VCaP (cell line): ENCODE results near the gene PRDX5.

Experiments used
- H3K27ac ChIP-seq: fragments of 450-650 bp; 2 replicates; pipeline ENCODE4 v1.5.1; 2017
- TF ChIP-seq, protein P1 (sequence below): fragments of 450-650 bp; conservative IDR thresholded peaks from 2 replicates; pipeline ENCODE4 v1.5.1; 2017; ENCODE audit warnings: mild to moderate bottlenecking, moderate library complexity

The PRDX5 gene

DNA sequence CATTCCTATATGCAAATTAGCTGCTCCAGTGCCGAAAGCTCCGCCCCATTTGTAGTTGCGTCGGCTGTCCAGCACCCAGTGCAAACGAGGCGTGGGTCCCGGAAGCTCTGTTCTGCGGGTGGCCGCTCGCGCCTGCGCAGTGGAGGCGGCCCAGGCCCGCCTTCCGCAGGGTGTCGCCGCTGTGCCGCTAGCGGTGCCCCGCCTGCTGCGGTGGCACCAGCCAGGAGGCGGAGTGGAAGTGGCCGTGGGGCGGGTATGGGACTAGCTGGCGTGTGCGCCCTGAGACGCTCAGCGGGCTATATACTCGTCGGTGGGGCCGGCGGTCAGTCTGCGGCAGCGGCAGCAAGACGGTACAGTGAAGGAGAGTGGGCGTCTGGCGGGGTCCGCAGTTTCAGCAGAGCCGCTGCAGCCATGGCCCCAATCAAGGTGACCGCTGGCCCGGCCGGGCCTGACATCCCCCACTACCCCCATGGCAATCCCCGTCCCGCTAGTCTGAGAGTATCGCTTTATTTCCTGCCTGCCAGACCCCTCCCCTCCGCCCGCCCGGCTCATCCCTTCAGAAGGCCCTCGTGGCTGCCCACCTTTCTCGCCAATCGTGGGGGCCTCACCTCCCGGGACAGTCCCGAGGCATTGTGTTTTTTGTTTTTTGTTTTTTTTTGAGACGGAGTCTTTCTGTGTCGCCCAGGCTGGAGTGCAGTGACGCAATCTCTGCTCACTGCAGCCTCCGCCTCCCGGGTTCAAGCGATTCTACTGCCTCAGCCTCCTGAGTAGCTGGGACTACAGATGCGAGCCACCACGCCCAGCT, at the start of gene PRDX5:
Gene PRDX5, plus strand, starts transcription at position 161 of the 805 bp plus-strand sequence. Its CDS starts 95 bp downstream, at position 256.
- peak within 1 kb of the TSS; percentile 100 for H3K27ac ChIP-seq
- TF ChIP-seq, protein P1, sequence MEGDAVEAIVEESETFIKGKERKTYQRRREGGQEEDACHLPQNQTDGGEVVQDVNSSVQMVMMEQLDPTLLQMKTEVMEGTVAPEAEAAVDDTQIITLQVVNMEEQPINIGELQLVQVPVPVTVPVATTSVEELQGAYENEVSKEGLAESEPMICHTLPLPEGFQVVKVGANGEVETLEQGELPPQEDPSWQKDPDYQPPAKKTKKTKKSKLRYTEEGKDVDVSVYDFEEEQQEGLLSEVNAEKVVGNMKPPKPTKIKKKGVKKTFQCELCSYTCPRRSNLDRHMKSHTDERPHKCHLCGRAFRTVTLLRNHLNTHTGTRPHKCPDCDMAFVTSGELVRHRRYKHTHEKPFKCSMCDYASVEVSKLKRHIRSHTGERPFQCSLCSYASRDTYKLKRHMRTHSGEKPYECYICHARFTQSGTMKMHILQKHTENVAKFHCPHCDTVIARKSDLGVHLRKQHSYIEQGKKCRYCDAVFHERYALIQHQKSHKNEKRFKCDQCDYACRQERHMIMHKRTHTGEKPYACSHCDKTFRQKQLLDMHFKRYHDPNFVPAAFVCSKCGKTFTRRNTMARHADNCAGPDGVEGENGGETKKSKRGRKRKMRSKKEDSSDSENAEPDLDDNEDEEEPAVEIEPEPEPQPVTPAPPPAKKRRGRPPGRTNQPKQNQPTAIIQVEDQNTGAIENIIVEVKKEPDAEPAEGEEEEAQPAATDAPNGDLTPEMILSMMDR, result peak; percentile 90

DNA sequence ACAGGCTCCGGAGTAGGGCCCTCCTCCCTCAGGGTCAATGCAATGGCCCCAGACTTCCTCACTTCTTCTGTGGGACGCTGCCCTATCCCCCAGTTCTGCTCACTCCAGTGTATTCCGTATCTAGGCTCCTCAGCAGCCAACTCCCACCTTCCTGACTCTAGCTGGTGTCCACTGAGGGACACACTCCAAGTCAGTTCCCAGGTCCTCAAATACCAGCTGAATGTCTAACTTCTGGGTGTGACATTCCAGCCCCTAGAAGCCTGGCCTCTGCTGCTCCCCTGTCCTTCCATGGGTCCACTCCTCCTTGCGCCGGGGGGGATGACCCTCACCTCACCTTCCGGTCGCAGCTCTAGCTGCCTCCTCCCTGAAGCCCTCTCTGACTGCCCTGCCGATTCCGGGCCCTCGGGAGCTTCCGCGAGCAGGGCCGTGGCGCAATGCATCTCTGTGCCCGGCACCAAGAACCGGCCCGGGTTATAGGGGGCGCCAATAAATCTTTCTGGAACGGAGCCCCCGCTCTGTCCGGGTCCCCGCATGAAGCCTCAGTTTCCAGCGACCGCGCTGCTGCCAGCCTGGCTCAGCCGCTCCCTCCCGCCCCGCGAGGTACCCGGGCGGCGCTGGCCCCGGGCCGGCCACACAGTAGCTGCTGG, 48.9 kb upstream of the PRDX5 start:
- H3K27ac ChIP-seq, result peak overlapping the region; percentile 100
- TF ChIP-seq, protein P1, result no peak

DNA sequence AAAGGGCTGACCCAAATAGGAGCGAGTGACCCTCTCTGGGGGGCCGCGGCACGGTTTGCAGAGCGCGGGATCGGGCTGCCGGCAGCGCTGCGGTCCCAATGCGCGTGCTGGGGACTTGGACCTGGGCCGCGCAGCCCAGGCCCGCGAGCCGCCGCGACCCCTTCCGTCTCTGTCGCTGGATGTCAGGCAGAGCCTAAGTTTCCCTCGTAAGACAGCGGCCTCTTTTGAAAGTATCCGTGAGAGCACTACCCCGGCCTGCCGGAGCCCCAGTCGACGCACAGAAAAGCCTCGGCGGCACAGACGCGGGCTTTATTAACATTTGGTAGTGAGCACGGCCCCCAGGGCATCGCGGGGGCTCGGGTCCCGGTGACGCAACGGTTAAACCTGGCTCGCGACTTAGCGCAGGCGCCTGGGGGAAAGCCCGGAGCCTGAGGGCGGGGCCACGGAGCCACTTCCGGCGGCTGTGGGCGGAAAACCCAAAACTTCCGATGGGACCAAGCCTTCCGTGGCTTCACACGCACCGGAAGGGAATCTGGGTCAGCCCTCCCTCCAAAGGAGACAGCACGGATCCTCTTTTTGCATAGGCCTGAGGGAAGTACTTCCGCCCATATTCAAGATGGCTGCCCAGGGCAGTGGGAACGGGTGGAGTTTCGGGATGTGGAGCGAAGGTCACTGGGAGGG, 48.2 kb upstream of the PRDX5 start:
- TF ChIP-seq, protein P1, result peak; percentile 52
- peak overlapping the region; percentile 100 for H3K27ac ChIP-seq

DNA sequence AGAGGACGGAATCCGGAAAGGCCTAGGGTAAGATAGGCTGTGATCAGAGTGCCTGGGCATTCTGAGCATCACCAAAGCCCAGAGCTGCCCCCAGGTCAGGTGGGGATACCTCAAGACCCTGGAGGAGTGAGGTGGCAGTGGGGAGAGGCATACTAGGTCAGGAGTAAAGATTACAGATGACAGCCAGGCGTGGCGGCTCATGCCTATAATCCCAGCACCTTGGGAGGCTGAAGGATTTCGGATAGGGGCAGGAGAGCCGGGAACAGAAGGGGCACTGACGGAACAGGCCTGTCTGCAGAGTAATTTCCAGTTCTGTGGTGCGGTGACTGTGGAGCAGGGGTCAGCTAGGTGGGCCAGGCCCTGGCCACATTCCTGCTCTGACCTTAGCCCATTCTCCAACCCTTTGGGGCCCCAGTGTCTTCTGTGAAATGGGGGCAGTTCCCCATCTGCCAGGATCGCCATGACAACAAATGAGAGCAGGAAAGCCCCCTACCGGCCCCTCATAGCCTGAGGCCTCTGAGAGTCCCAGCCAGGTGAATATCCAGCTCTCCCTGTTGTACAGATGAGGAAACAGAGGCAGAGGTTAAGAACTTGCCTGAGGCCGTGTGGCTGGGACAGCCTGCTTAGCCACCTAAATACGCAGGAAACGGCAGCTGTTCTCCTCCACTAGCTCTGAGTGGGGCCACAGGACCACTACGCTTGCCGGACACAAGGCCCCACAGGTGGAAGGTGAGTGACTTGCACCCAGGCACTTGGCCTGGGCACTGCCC, 42.7 kb upstream of the PRDX5 start:
- TF ChIP-seq, protein P1, result no peak
- peak overlapping the region; percentile 99 for H3K27ac ChIP-seq

DNA sequence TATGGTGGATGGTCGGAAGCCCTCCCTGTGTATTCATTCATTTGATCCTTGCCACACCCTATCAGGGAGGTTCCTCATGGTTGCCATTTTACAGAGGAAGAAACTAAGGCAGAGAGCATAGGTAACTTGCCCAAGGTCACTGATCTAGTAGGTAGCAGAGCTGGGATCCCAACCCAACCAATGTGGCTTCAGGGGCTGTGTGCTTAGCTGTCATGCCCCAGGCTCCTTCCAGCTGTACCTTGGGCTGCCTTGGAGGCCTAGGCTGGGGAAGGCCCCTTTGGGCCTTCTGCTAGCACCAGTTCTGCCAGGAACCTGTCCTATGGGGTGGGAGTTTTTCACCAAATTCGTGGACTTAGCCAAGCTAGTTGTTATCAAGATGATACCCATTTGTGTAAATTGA, 42.1 kb upstream of the PRDX5 start:
- H3K27ac ChIP-seq, result peak overlapping the region; percentile 99; the same call in 1 of the 2 replicates
- TF ChIP-seq, protein P1, result no peak

DNA sequence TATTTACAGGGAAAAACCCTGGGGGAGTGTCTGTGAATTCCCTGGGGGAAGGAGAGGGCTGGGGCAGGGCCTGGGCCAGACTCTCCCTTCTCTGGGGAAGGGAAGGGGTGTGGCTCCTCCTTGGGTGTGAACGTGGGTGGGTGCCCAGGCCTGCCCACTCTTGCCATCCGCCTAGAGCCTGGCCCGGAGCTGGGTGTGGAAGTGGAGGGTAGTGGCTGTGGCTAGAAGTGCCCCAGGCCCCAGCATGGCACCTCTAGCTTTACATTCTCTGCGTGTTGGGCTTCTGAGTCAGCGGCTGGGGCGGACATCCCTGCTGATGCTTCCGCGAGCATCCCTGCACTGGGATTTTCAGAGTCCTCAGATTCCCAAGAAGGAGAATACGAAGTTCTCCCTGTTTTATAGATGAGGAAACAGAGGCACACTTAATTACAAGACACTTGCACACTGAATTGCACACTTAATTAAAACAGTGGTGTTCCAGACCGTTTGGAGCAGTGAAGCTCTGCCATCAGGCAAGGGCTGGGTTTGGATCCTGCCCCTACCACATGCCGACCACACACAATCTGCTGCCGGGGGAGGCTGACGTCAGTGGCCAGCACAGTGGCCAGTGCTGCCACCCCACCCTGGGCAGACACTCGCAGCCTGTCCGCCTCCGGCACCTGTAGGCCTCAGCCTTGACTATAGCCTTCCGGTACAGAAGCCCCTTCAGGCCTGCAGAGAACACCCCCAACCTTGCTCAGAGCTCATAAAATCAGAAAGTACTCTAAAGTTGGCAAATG, 41.1 kb upstream of the PRDX5 start:
- H3K27ac ChIP-seq, result peak overlapping the region; percentile 0; the same call in 1 of the 2 replicates
- TF ChIP-seq, protein P1, result no peak
